ENCODE measurements around the gene ANO1. TPM values are rescaled to one million over a fixed set of nuclear protein-coding genes. Genes with fewer than 3 reads are reported as not detected.

The ANO1 gene
- total RNA-seq, 1 donor from 2014 or later: 1.2 TPM

DNA sequence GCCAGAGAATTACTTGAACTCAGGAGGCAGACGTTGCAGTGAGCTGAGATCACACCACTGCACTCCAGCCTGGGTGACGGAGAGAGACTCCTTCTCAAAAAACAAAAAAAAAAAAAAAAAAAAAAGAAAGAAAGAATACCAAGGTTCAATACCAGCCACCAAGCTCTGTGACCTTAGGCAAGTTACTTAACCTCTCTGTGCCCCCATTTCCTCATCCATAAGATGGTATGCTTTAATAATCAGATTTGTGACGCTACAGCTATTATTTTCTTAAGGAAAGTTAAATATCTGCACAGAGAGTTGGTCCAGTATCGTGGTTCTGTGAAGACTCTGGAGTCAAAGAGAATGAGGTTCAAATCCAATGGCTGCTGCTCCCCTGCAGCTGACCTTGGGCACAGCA lies 67.7 kb downstream of the ANO1 start:
- no peak overlapping the region for H3K4me3 ChIP-seq (ENCODE audit: low read depth, low read length)
- DNase-seq (ENCODE audit: low read depth): no peak
- TF ChIP-seq, protein P1, sequence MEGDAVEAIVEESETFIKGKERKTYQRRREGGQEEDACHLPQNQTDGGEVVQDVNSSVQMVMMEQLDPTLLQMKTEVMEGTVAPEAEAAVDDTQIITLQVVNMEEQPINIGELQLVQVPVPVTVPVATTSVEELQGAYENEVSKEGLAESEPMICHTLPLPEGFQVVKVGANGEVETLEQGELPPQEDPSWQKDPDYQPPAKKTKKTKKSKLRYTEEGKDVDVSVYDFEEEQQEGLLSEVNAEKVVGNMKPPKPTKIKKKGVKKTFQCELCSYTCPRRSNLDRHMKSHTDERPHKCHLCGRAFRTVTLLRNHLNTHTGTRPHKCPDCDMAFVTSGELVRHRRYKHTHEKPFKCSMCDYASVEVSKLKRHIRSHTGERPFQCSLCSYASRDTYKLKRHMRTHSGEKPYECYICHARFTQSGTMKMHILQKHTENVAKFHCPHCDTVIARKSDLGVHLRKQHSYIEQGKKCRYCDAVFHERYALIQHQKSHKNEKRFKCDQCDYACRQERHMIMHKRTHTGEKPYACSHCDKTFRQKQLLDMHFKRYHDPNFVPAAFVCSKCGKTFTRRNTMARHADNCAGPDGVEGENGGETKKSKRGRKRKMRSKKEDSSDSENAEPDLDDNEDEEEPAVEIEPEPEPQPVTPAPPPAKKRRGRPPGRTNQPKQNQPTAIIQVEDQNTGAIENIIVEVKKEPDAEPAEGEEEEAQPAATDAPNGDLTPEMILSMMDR (conservative IDR thresholded peaks at IDR 0.05; ENCODE audit: low read depth, low read length): no peak

DNA sequence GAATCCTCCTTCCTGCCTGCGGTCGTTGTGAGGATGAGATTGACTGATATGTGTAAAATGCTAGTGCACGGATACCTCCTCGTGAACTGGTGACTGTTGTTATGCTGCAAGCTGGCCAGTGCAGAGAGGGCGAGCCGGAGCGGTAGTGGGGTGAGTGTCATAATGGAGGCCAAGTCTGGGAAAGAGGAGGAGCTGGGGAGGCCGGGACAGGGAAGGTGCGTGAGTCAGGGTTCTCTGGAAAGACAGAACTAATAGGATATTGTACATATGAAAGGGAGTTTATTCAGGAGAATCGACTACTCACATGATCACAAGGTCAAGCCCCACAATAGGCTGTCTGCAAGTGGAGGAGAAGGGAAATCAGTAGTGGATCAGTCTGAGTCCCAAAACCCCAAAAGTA lies 68.2 kb downstream of the ANO1 start:
- H3K4me3 ChIP-seq (ENCODE audit: low read depth, low read length): no peak overlapping the region
- DNase-seq (ENCODE audit: low read depth): no peak
- TF ChIP-seq, protein P1 (conservative IDR thresholded peaks at IDR 0.05; ENCODE audit: low read depth, low read length): no peak

DNA sequence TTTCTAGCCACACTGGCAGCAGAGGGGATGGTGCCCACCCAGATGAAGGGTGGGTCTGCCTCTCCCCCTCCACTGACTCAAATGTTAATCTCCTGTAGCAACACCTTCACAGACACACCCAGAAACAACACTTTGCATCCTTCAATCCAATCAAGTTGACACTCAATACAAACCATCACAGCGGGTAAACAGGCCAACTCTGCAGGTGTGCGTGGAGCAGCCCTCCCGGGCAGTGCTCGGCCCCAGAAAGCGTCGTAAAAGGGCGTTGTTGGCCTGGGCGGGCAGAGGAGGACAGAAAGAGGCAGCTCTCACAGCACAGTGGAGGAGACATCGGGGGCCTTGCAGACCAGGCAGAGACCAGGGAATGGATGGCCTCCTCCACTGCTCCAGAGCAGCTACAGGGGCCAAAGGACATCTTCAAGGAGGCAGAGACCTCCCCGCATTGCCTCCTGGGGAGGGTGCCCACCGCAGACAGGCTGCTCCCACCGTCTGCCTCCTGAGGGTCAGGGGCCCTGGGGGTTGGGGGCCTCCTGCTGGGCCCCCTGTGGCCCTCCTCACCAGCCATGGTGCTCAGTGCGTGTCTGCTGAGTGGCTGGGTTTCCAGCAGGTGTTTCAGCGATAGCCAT lies 68.9 kb downstream of the ANO1 start:
- no peak for DNase-seq (ENCODE audit: low read depth)
- TF ChIP-seq, protein P1 (conservative IDR thresholded peaks at IDR 0.05; ENCODE audit: low read depth, low read length): no peak
- no peak overlapping the region for H3K4me3 ChIP-seq (ENCODE audit: low read depth, low read length)

DNA sequence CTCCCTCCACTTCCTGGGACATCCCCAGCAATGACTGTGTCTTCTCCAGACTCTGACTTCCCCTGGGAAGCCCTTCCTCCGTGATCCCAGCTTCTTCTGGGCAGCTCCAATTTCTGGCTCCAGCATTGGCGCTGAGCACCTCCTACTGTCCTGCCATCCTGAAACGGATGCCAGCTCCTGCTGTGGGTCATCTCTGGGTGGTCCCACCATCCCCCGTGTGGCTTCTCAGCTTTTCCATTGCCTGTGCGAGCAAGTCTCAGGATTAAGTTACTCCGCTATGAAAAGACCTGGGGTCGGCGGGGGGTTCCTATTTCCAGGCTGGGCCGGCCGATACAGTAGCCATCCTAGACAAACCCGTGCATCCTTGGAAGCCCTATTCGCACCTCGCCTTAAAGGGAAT lies 69.6 kb downstream of the ANO1 start:
- DNase-seq (ENCODE audit: low read depth): no peak
- no peak overlapping the region for H3K4me3 ChIP-seq (ENCODE audit: low read depth, low read length)
- TF ChIP-seq, protein P1 (conservative IDR thresholded peaks at IDR 0.05; ENCODE audit: low read depth, low read length): no peak

DNA sequence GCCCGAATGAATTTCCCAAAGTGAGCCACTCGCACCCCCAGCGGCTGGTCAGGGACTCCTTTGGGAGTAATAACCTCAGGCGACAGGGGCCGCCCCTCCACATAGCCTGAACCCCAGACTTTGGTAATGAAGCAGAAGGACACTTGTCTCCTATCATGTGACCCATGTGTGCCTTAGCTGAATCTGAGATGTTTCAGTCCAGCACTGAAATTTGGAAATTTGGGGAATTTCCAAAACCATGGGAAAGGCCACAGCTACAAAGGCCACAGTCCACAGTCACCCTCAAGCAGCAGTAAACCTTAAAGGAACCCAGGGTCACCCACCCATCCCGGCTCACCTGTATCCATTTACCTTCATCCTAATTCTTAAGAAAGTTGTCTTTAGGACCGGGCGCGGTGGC lies 73.6 kb downstream of the ANO1 start:
- no peak overlapping the region for H3K4me3 ChIP-seq (ENCODE audit: low read depth, low read length)
- TF ChIP-seq, protein P1 (conservative IDR thresholded peaks at IDR 0.05; ENCODE audit: low read depth, low read length): no peak
- no peak for DNase-seq (ENCODE audit: low read depth)

DNA sequence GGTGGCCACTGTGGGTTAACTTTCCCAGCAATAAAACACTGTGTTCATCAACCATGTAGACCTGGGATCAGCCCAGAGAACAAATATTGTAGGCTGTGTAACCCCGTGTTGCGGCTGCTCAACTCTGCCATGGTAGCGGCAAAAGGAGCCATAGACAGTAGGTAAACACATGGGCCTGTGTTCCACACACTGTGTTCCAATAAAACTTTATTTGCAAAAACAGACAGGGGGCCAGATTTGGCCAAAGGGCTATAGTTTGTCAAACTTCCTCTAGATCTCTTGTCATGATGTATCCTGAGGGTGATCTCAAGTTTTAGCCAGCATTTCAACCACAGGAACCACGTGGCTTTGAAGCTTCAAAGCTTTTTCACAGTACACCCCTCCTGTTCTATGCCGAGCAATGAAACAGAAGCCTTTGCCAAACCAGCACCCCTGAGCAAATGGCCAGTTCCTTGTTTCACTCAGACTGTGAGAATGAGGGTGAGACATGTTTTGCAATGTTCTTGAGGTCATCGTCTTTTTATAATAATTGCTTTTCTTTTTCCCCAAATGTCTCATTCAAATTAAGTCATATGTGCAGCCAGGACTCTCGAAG lies 75.1 kb downstream of the ANO1 start:
- H3K4me3 ChIP-seq (ENCODE audit: low read depth, low read length): no peak overlapping the region
- TF ChIP-seq, protein P1 (conservative IDR thresholded peaks at IDR 0.05; ENCODE audit: low read depth, low read length): no peak
- no peak for DNase-seq (ENCODE audit: low read depth)

DNA sequence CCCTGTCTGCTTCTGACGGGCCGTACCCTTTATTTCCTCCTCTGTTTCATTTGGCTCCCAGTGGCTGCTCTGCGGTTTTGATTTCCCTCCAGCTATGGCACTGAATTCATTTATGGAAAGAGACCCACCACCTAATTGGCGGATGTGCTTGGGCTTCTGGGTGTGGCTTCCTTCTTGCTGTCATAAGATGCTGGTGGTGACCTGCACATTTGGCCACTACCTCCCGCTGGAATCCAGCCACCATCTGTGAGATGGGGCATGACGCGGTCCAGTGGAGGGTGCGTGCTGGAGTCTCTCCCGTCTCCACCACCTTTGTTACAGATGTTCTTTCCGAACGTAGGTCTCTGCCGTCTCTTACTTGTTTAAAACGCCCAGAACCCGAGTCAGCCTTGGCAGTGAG lies 77.3 kb downstream of the ANO1 start:
- no peak for DNase-seq (ENCODE audit: low read depth)
- TF ChIP-seq, protein P1 (conservative IDR thresholded peaks at IDR 0.05; ENCODE audit: low read depth, low read length): no peak
- H3K4me3 ChIP-seq (ENCODE audit: low read depth, low read length): no peak overlapping the region

All from epithelial cell of proximal tubule (primary cell).